ENCODE measurements around the gene SLC25A45.
"Not testable (repeated sequence)": the region's sequence is repeated elsewhere in the genome, so short reads cannot be mapped to it uniquely, and the experiment has no call there.

Gene SLC25A45

DNA sequence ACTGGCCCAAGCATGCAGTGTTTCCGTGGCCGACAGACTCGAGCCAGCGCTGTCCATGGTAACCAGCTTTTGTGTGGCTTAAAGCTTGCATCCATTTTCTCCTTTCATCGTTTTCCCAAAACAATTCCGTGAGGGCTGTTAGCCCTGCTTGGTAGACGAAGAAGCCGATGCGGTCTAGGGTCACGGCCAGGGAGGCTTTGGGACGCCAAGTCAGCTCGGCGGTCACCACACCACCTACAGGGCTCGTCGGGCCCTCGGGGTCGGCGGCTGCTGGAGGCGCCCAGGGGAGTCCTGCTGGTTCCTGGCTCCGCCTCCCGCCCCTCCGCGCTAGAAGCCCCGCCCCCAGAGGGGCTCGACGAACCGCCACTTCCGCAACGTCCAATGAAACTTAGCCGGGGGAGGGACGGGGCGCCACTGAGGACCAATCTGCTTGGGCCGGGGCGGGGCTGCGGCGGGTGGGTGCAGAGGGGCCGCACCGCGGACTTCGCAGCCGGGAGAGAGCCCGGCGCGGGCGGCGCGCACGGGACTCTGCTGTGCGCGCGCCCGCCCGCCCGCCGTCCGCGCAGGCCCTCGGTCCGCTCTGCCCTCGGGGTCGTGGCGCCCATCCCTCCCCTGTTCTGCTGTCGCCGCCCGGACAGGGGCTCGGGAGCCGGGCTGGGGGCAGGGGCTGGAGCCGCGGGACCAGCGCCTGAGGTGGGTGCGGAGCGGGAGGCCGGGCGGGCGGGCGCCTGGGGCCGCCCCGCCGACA lies 28.0 kb downstream of the SLC25A45 start, which contains the start of gene TIGD3:
TSS of gene TIGD3 (plus strand) at position 487 of the 748 bp plus-strand sequence. CDS start 1,058 bp downstream, outside the sequence.
- peaks cover 17% of the 10 kb centered on the region for H3K27me3 Mint-ChIP-seq (ENCODE audit: low read depth)
- H3K36me3 Mint-ChIP-seq (ENCODE audit: low read depth): peaks cover 11% of the 10 kb centered on the region
- peaks cover 16% of the 10 kb centered on the region for H3K4me1 Mint-ChIP-seq (ENCODE audit: low read depth)
- no peaks in the 10 kb centered on the region for H3K9me3 Mint-ChIP-seq
- peak within 1 kb of the TSS; percentile 78 for H3K27ac Mint-ChIP-seq
- peak within 1 kb of the TSS; percentile 92 for H3K4me3 Mint-ChIP-seq

DNA sequence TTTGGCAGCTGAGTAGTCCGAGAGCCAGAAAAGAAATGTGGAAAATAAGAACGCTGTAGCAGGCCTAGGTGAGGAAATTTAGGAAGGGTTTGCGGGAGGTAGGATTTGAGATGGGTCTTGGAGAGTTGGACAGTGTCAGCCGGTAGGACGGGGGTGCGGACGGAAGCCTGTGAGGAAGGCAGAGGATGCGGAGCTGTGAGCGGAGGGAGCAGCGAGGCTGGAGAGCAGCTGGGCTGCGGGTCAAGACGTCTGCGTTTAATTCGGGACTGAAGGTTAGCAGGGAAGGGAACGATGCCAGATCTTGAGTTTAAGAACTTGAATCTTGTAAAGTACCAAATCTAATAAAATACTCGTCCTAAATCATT lies 28.6 kb downstream of the SLC25A45 start:
- Mint-ChIP-seq H3K4me3 (peak overlapping the region; percentile 66), H3K36me3 (ENCODE audit: low read depth) (peaks cover 14% of the 10 kb centered on the region), H3K9me3 (no peaks in the 10 kb centered on the region), H3K27me3 (ENCODE audit: low read depth) (peaks cover 17% of the 10 kb centered on the region), H3K4me1 (ENCODE audit: low read depth) (peaks cover 16% of the 10 kb centered on the region), H3K27ac (peak overlapping the region; percentile 12)

DNA sequence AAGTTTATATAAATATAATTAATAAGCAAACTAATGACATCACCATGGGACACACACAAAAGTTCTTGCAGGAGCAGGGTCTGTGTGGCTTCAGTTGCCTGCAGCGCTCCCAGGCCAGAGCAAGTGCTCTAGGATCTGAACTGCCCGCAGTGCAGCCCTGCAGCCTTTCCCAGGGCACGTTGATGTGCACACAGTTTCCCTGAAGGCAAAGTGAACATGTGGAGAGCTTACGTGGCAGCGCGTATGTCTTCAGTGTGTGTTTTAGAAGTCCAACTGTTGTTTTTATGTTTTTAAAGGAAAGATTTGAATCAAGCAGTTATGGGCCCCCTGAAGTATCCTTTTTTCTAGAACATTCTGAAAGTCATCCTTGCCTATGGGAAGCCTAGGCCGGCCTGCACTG lies 29.1 kb downstream of the SLC25A45 start:
- Mint-ChIP-seq H3K9me3 (no peaks in the 10 kb centered on the region), H3K27ac (no peak overlapping the region), H3K27me3 (ENCODE audit: low read depth) (peaks cover 17% of the 10 kb centered on the region), H3K4me1 (ENCODE audit: low read depth) (peaks cover 16% of the 10 kb centered on the region), H3K36me3 (ENCODE audit: low read depth) (peaks cover 19% of the 10 kb centered on the region), H3K4me3 (peak overlapping the region; percentile 66)

DNA sequence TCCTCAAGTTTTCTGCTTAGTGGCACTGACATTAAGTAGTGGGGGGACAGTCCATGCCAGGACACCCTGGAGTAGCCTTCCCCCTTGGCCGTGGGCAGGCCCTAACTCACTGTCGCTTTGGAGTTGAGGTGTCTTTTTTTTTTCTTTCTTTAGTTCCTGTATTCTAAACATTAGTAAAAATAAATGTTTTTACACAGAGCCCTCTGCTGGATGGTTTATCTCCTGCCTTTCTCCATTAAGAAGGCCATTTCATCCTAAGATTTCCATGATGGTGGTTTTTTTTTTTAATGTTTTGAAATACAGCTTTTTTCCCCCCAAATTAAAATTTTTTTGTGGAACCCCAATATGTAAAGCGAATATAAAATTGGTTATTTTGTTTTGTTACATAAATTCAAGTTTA lies 29.7 kb downstream of the SLC25A45 start:
- H3K27ac Mint-ChIP-seq: no peak overlapping the region
- no peak overlapping the region for H3K4me3 Mint-ChIP-seq
- peaks cover 17% of the 10 kb centered on the region for H3K27me3 Mint-ChIP-seq (ENCODE audit: low read depth)
- no peaks in the 10 kb centered on the region for H3K9me3 Mint-ChIP-seq
- peaks cover 21% of the 10 kb centered on the region for H3K36me3 Mint-ChIP-seq (ENCODE audit: low read depth)
- peaks cover 16% of the 10 kb centered on the region for H3K4me1 Mint-ChIP-seq (ENCODE audit: low read depth)

DNA sequence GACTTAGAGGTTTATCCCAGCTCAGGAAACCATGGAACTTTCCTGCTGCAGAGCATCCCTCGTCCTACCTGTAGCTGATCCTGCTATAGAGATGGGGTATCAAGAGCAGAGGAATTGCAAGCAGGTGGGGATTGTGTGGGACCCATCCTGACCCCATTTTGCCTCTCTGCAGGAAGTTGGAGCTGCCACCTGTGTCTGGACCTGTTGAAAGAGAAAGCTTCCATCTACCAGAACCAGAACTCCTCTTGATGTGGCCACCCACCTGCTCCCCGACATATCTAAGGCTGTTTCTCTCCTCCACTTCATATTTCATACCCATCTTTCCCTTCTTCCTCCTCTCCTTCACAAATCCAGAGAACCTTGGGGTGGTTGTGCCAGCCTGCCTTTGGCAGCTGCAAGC lies 30.9 kb downstream of the SLC25A45 start:
- peaks cover 23% of the 10 kb centered on the region for H3K36me3 Mint-ChIP-seq (ENCODE audit: low read depth)
- no peaks in the 10 kb centered on the region for H3K9me3 Mint-ChIP-seq
- no peak overlapping the region for H3K27ac Mint-ChIP-seq
- H3K4me3 Mint-ChIP-seq: no peak overlapping the region
- peaks cover 9% of the 10 kb centered on the region for H3K27me3 Mint-ChIP-seq (ENCODE audit: low read depth)
- H3K4me1 Mint-ChIP-seq (ENCODE audit: low read depth): peaks cover 16% of the 10 kb centered on the region

DNA sequence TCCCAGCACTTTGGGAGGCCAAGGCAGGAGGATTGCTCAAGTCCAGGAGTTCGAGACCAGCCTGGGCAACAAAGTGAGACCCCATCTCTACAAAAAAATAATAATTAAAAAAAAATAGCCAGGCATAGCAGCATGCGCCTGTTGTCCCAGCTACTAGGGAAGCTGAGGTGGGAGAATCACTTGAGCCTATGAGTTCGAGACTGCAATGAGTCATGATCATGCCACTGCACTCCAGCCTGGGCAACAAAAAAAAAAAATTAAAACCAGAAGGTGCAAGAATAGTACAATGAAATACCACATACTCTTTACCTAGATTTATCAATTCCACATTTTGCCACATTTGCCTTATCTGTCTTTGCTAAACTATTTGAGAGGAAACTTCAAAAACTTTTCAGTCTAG lies 40.6 kb downstream of the SLC25A45 start:
- no peak overlapping the region for H3K4me3 Mint-ChIP-seq
- peaks cover 17% of the 10 kb centered on the region for H3K4me1 Mint-ChIP-seq (ENCODE audit: low read depth)
- peaks cover 53% of the 10 kb centered on the region for H3K36me3 Mint-ChIP-seq (ENCODE audit: low read depth)
- no peaks in the 10 kb centered on the region for H3K9me3 Mint-ChIP-seq
- H3K27me3 Mint-ChIP-seq (ENCODE audit: low read depth): no peaks in the 10 kb centered on the region
- no peak overlapping the region for H3K27ac Mint-ChIP-seq

DNA sequence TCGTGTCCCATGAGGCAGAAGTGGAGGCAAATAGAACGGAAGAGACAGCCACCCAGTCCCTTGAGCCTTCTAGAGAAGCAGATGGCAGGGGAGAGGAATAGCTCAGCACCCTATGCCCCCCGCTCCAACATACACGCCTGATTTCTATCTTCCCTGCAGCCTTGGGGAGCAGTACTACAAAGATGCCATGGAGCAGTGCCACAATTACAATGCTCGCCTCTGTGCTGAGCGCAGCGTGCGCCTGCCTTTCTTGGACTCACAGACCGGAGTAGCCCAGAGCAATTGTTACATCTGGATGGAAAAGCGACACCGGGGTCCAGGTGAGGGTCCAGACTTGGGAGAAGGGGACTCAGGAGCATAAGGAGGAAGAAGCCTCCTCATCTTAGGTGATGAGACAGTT lies 42.2 kb downstream of the SLC25A45 start:
- H3K9me3 Mint-ChIP-seq: no peaks in the 10 kb centered on the region
- no peak overlapping the region for H3K4me3 Mint-ChIP-seq
- no peaks in the 10 kb centered on the region for H3K27me3 Mint-ChIP-seq (ENCODE audit: low read depth)
- H3K27ac Mint-ChIP-seq: no peak overlapping the region
- H3K36me3 Mint-ChIP-seq (ENCODE audit: low read depth): peaks cover 43% of the 10 kb centered on the region
- H3K4me1 Mint-ChIP-seq (ENCODE audit: low read depth): peaks cover 21% of the 10 kb centered on the region

DNA sequence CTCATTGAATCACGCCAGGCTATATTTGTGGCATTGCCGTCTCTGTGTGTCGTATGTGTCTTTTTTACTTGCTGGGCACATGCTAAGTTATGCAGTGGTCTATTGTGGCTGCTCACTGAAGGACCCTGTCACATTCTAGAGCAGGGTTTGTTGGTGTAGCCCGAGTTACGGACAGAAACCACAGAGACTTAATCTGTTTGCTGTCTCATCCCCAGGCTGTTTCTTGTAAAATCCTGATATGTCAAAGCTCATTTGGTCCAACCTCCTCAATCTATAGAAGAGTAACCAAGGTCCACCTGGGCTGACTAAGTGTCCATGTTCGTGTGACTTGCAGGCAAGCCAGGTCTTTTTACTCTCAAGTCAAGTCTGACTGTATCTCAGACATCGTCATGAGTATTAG lies 43.8 kb downstream of the SLC25A45 start:
- Mint-ChIP-seq H3K4me1 (ENCODE audit: low read depth) (peaks cover 24% of the 10 kb centered on the region), H3K27ac (no peak overlapping the region), H3K4me3 (no peak overlapping the region)

DNA sequence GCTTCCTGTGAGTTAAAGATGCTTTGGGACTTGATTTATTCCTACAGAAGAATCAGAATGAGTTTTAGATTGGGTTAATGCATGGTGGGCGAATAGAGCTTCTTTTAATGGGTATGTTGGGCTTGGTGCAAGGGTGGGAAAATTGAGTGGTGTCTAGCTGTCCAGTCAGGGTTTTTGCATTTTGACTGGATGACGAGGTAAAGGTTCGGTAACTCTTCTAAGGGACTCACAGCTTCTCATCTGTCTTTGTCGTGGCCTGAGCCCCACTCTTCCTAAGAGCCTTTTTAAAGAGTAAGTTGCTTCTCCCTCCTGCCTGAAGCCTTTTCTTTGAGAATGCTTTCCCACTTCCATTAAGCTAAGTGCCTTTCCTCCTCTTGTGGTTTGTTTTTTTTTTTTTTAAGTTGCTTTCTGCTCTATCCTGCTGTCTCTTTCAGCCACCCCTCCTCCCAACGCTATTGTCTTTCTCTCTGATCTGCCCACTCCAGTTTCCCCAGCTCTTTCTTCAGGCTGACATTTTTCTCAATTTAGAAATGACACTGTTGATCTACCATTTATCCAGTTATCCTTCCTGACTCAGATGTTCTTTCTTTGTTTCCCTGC lies 47.6 kb downstream of the SLC25A45 start:
- no peaks in the 10 kb centered on the region for H3K27me3 Mint-ChIP-seq (ENCODE audit: low read depth)
- H3K4me3 Mint-ChIP-seq: peak overlapping the region; percentile 84
- H3K27ac Mint-ChIP-seq: peak overlapping the region; percentile 70
- H3K4me1 Mint-ChIP-seq (ENCODE audit: low read depth): peaks cover 24% of the 10 kb centered on the region
- H3K36me3 Mint-ChIP-seq (ENCODE audit: low read depth): peaks cover 10% of the 10 kb centered on the region
- H3K9me3 Mint-ChIP-seq: no peaks in the 10 kb centered on the region

More for the DNA sequence above, 43.8 kb downstream of the SLC25A45 start:
- Mint-ChIP-seq H3K9me3 (no peaks in the 10 kb centered on the region), H3K36me3 (ENCODE audit: low read depth) (peaks cover 33% of the 10 kb centered on the region), H3K27me3 (ENCODE audit: low read depth) (no peaks in the 10 kb centered on the region)

DNA sequence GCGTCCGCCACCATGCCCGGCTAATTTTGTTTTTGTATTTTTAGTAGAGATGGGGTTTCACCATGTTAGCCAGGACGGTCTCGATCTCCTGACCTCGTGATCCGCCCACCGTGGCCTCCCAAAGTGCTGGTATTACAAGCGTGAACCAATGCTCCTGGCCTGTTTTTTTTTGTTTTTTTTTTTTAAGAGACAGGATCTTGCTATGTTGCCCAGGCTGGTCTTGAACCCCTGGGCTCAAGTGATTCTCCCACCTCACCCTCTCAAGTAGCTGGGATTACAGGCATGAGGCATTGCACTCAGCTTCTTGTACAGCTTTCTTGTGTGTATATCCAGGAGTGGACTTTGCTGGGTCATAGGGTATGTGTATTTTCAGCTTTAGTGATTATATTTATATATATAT lies 49.9 kb downstream of the SLC25A45 start:
- H3K9me3 Mint-ChIP-seq; H3K27ac Mint-ChIP-seq; H3K4me3 Mint-ChIP-seq; H3K27me3 Mint-ChIP-seq (ENCODE audit: low read depth); H3K36me3 Mint-ChIP-seq (ENCODE audit: low read depth): not testable (repeated sequence)
- H3K4me1 Mint-ChIP-seq (ENCODE audit: low read depth): peaks cover 16% of the 10 kb centered on the region

DNA sequence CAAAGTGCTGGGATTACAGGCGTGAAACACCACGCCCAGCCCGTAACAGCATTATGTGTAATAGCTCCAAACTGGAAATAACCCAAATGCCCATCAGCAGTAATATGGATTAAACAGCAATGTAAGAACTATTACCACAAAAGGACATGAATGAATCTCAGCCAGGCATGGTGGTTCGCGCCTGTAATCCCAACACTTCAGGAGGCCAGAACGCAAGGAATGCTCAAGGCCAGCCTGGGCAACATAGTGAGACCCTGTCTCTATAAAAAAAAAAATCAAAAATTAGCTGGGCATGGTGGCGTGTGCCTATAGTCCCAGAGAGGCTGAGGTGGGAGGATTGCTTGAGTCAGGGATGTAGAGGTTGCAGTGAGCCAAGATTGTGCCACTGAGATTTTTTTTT lies 51.9 kb downstream of the SLC25A45 start:
- no peaks in the 10 kb centered on the region for H3K9me3 Mint-ChIP-seq
- no peak overlapping the region for H3K4me3 Mint-ChIP-seq
- peaks cover 15% of the 10 kb centered on the region for H3K4me1 Mint-ChIP-seq (ENCODE audit: low read depth)

DNA sequence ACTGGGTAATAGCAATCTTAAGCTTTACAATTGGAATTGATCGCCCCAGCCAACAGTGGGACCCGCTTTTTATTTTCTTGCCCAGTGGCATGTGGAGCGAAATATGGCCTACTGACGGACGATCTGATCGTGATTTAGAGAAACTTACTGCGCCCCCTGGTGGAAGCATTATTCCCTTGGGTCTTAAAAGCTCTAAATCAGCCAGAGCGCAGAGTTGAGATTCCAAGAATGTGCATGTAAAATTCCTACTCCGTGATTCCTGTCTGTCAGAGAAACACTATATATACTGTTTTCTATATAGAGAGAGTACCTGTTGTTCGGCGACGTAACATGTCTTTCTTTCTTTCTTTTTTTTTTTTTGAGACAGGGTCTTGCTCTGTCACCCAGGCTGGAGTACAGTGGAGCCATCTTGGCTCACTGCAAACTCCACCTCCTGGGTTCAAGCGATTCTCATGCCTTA lies 52.5 kb downstream of the SLC25A45 start:
- no peak overlapping the region for H3K4me3 Mint-ChIP-seq
- peaks cover 3% of the 10 kb centered on the region for H3K27me3 Mint-ChIP-seq (ENCODE audit: low read depth)
- H3K9me3 Mint-ChIP-seq: no peaks in the 10 kb centered on the region
- H3K4me1 Mint-ChIP-seq (ENCODE audit: low read depth): peaks cover 9% of the 10 kb centered on the region
- H3K36me3 Mint-ChIP-seq (ENCODE audit: low read depth): peaks cover 1% of the 10 kb centered on the region
- H3K27ac Mint-ChIP-seq: no peak overlapping the region

More for the DNA sequence above, 51.9 kb downstream of the SLC25A45 start:
- no peak overlapping the region for H3K27ac Mint-ChIP-seq
- peaks cover 3% of the 10 kb centered on the region for H3K36me3 Mint-ChIP-seq (ENCODE audit: low read depth)
- H3K27me3 Mint-ChIP-seq (ENCODE audit: low read depth): peaks cover 3% of the 10 kb centered on the region

DNA sequence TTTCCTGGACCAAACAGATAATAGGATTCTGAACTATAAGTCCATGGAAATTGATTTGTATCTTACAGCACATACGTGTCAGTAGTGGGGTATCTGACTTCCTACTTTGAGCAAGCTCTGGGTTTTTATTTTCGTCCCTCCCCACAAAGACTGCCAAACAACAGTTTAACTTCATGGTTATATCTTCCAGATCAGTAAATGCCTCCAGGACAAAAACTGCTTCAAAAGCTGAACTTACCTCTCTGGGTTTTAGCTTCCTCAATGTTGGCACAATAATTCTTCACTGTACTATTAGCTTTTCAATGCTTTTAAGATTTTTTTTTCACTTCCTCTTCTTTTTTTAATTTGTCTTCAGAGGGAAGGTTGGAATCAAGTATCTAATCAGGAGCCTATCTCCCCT lies 53.0 kb downstream of the SLC25A45 start:
- Mint-ChIP-seq H3K36me3 (ENCODE audit: low read depth) (peaks cover 1% of the 10 kb centered on the region), H3K9me3 (no peaks in the 10 kb centered on the region), H3K27ac (no peak overlapping the region), H3K4me1 (ENCODE audit: low read depth) (peaks cover 7% of the 10 kb centered on the region), H3K27me3 (ENCODE audit: low read depth) (peaks cover 3% of the 10 kb centered on the region), H3K4me3 (no peak overlapping the region)

DNA sequence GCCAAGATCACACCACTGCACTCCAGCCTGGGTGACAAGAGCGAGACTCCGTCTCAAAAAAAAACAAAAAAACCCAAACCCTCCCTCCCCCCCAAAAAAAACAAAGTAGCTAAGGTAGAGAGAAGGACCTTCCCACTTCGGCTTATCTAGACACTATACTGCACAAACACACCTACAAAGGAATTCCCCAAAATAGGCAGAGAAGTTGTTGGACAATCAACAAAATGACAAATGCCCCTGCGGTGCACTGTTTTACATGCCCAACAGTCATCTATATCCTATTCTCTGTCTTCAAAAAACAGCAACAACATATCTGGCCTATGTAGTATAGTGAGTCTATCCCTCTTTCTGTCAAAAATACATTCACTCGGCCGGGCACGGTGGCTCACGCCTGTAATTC lies 55.4 kb downstream of the SLC25A45 start:
- no peaks in the 10 kb centered on the region for H3K9me3 Mint-ChIP-seq
- H3K4me3 Mint-ChIP-seq: no peak overlapping the region
- H3K27ac Mint-ChIP-seq: no peak overlapping the region
- peaks cover 3% of the 10 kb centered on the region for H3K27me3 Mint-ChIP-seq (ENCODE audit: low read depth)
- H3K36me3 Mint-ChIP-seq (ENCODE audit: low read depth): no peaks in the 10 kb centered on the region
- H3K4me1 Mint-ChIP-seq (ENCODE audit: low read depth): peaks cover 5% of the 10 kb centered on the region

DNA sequence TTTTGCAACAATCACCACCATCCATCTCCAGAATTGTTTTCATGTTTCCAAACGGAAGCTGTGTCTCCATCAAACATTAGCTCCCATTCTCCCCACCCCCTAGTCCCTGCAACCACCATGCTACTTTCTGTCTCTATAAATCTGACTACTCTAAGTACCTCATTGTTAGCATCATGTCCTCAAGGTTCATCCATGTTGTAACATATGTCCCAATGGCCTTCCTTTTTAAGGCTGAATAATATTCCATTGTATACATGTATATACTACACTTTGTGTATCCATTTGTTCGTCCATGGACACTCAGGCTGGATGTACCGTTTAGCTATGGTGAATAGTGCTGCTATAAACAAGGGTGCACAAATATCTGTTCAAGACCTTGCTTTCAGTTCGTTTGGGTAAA lies 57.0 kb downstream of the SLC25A45 start:
- H3K4me3 Mint-ChIP-seq: no peak overlapping the region

More for the DNA sequence above, 57.0 kb downstream of the SLC25A45 start:
- Mint-ChIP-seq H3K9me3 (no peaks in the 10 kb centered on the region), H3K27me3 (ENCODE audit: low read depth) (peaks cover 3% of the 10 kb centered on the region), H3K36me3 (ENCODE audit: low read depth) (no peaks in the 10 kb centered on the region), H3K27ac (no peak overlapping the region), H3K4me1 (ENCODE audit: low read depth) (peaks cover 5% of the 10 kb centered on the region)

Data from T-helper 1 cell treated with Interleukin-12 subunit alpha and Interleukin-12 subunit beta and Interleukin-4 antibody, amounts not matched to agents 30 μg/mL and 1 μg/mL, for 36 hours (primary cell).